HCT116 (cell line): ENCODE measurements around the gene SUGT1. TPM values are rescaled to one million over a fixed set of nuclear protein-coding genes. Genes with fewer than 3 reads are reported as not detected.

ENCODE experiments used
- ATAC-seq: fragments of 200-7000 bp; cut with Tn5 transposase; 2 replicates; pipeline ENCODE4 v1.9.1; 2020; ENCODE audit warnings: mild to moderate bottlenecking, moderate library complexity
- Bru-seq: library from RNA; stranded (reverse); fragments of 400-500 nt; gene quantifications from one replicate; lab custom pipeline; 2021; lab: Mats Ljungman, UMichigan
- BruChase-seq, 2 experiments: library from RNA; stranded (reverse); fragments of 400-500 nt; gene quantifications; one replicate each; lab custom pipeline; 2021; lab: Mats Ljungman, UMichigan
- BruUV-seq: library from RNA; stranded (reverse); fragments of 400-500 nt; replicated peaks from 2 replicates; lab custom pipeline; 2021; lab: Mats Ljungman, UMichigan
- CTCF ChIA-PET: fragments of 300-600 bp; sonication (Branson Sonifier 250); formaldehyde crosslinking; loops from one replicate; lab custom pipeline; 2021; ENCODE audit warnings: antibody characterized with exemption; lab: Charles Lee
- POLR2A ChIA-PET: fragments of 300-600, 350-600 bp; sonication (Branson Sonifier 250); formaldehyde crosslinking; loops from one replicate; lab custom pipeline; 2021; ENCODE audit warnings: antibody characterized with exemption; lab: Charles Lee
- RAD21 ChIA-PET, 2 experiments: fragments of 300-600 bp; sonication (Branson Sonifier 250); formaldehyde crosslinking; loops; one replicate each; lab custom pipeline; 2023; ENCODE audit warnings: low total read pairs in 2 of 2; ENCODE audit not compliant: uncharacterized antibody in 2 of 2, unreplicated experiment in 2 of 2, low non-redundant PET in 1 of 2; lab: Charles Lee
- DNase-seq: peaks from one replicate; pipeline ENCODE4 v3.0.0-alpha.2; 2010; ENCODE audit warnings: low read depth, low spot score
- H2AFZ ChIP-seq: fragments of 200-600 bp; shearing (Covaris generic), sonication (generic); 2 replicates; pipeline ENCODE4 v1.6.1; 2017; ENCODE audit warnings: low read depth, mixed run types, mixed read lengths, antibody characterized with exemption, low read length; ENCODE audit not compliant: poor library complexity, severe bottlenecking
- H3K27ac ChIP-seq: 2 replicates; pipeline ENCODE4 v1.5.1; 2012; ENCODE audit warnings: low read depth, low read length
- H3K27me3 ChIP-seq: fragments of 200-600 bp; sonication (generic); 2 replicates; pipeline ENCODE4 v1.6.1; 2016; ENCODE audit warnings: mixed run types, low read length, mixed read lengths; ENCODE audit not compliant: insufficient read depth
- H3K36me3 ChIP-seq, 2 experiments: fragments of 200-500 bp in 1 of 2; fragments of 200-600 bp in 1 of 2; sonication (Bioruptor generic) in 1 of 2; sonication (generic) in 1 of 2; 2 replicates each; pipeline versions ENCODE4 v1.5.1 to v1.6.1; 2014 to 2016; ENCODE audit warnings: low read length in 2 of 2, inconsistent platforms in 1 of 2, mixed read lengths in 1 of 2, mixed run types in 1 of 2; ENCODE audit not compliant: insufficient read depth in 2 of 2, control insufficient read depth in 1 of 2
- H3K4me1 ChIP-seq, 2 experiments: fragments of 200-600 bp in 1 of 2; sonication (generic) in 1 of 2; 2 replicates each; pipeline versions ENCODE4 v1.5.1 to v1.6.1; 2012 to 2017; ENCODE audit warnings: low read length in 2 of 2, inconsistent platforms in 1 of 2, mild to moderate bottlenecking in 1 of 2, mixed read lengths in 1 of 2, mixed run types in 1 of 2, moderate library complexity in 1 of 2; ENCODE audit not compliant: insufficient read depth in 2 of 2, control insufficient read depth in 1 of 2
- H3K4me2 ChIP-seq: fragments of 200-600 bp; sonication (generic); 2 replicates; pipeline ENCODE4 v1.6.1; 2017; ENCODE audit warnings: mixed run types, low read length, mixed read lengths
- H3K4me3 ChIP-seq, 2 experiments: fragments of 200-600 bp in 1 of 2; sonication (generic) in 1 of 2; replicated peaks in 1 of 2; 2 replicates each; pipeline ENCODE4 v1.5.1; 2011 to 2016; ENCODE audit warnings: low read length in 2 of 2, control low read depth in 1 of 2, low read depth in 1 of 2, mild to moderate bottlenecking in 1 of 2, mixed read lengths in 1 of 2, mixed run types in 1 of 2
- H3K79me2 ChIP-seq: fragments of 200-600 bp; sonication (generic); 2 replicates; pipeline ENCODE4 v1.6.1; 2017; ENCODE audit warnings: mild to moderate bottlenecking, mixed run types, low read length, moderate library complexity, mixed read lengths; ENCODE audit not compliant: insufficient read depth
- H3K9ac ChIP-seq: fragments of 200-600 bp; sonication (generic); 2 replicates; pipeline ENCODE4 v1.6.1; 2016; ENCODE audit warnings: low read length, mixed read lengths
- H3K9me2 ChIP-seq: fragments of 200-600 bp; sonication (generic), shearing (Covaris generic); 2 replicates; pipeline ENCODE4 v1.6.1; 2017; ENCODE audit warnings: mixed run types, mild to moderate bottlenecking, moderate library complexity; ENCODE audit not compliant: insufficient read depth
- H3K9me3 ChIP-seq, 2 experiments: fragments of 200-500 bp in 1 of 2; fragments of 200-600 bp in 1 of 2; sonication (Bioruptor generic) in 1 of 2; sonication (generic) in 1 of 2; 2 replicates each; pipeline ENCODE4 v1.6.1; 2014 to 2017; ENCODE audit warnings: low read length in 2 of 2, mixed read lengths in 2 of 2, inconsistent platforms in 1 of 2, low read depth in 1 of 2, mild to moderate bottlenecking in 1 of 2, mixed run types in 1 of 2, moderate library complexity in 1 of 2; ENCODE audit not compliant: control insufficient read depth in 1 of 2, insufficient read depth in 1 of 2
- H4K20me1 ChIP-seq: fragments of 200-600 bp; sonication (generic), shearing (Covaris generic); 2 replicates; pipeline ENCODE4 v1.6.1; 2017; ENCODE audit warnings: mixed run types, mild to moderate bottlenecking, moderate library complexity; ENCODE audit not compliant: insufficient read depth
- ATF3 ChIP-seq: IDR thresholded peaks from 2 replicates; pipeline ENCODE4 v1.6.1; 2012
- CTCF ChIP-seq, 3 experiments: fragments of 200-600 bp in 1 of 3; sonication (generic) in 1 of 3; IDR thresholded peaks in 2 of 3; conservative IDR thresholded peaks in 1 of 3; 2 replicates each; pipeline ENCODE4 v1.5.1; 2012 to 2017; ENCODE audit warnings: low read depth in 2 of 3, low read length in 2 of 3, antibody characterized with exemption in 1 of 3, borderline replicate concordance in 1 of 3, control low read depth in 1 of 3, mild to moderate bottlenecking in 1 of 3, mixed read lengths in 1 of 3, mixed run types in 1 of 3, moderate library complexity in 1 of 3; ENCODE audit not compliant: insufficient read depth in 1 of 3
- EGR1 ChIP-seq: IDR thresholded peaks from 2 replicates; pipeline ENCODE4 v1.6.1; 2012; ENCODE audit warnings: low read depth
- EZH2 ChIP-seq: fragments of 200-600 bp; sonication (generic); IDR thresholded peaks from 2 replicates; pipeline ENCODE4 v1.6.1; 2017; ENCODE audit warnings: antibody characterized with exemption, mixed run types
- EZH2phosphoT487 ChIP-seq: fragments of 200-600 bp; IDR thresholded peaks from 2 replicates; pipeline ENCODE4 v1.6.1; 2018; ENCODE audit warnings: antibody characterized with exemption, borderline replicate concordance
- JUND ChIP-seq: IDR thresholded peaks from 2 replicates; pipeline ENCODE4 v1.6.1; 2012
- MAX ChIP-seq: IDR thresholded peaks from 2 replicates; pipeline ENCODE4 v1.6.1; 2012
- POLR2A ChIP-seq: IDR thresholded peaks from 2 replicates; pipeline ENCODE4 v1.7.0; 2011; ENCODE audit warnings: borderline replicate concordance; ENCODE audit not compliant: insufficient read depth, insufficient read length; ENCODE audit errors: extremely low read depth
- REST ChIP-seq: IDR thresholded peaks from 2 replicates; pipeline ENCODE4 v1.6.1; 2012; ENCODE audit warnings: low read depth
- SIN3A ChIP-seq: IDR thresholded peaks from 2 replicates; pipeline ENCODE4 v1.6.1; 2012; ENCODE audit warnings: low read depth
- SP1 ChIP-seq: IDR thresholded peaks from 2 replicates; pipeline ENCODE4 v1.6.1; 2012; ENCODE audit warnings: low read depth
- SRF ChIP-seq: IDR thresholded peaks from 2 replicates; pipeline ENCODE4 v1.6.1; 2012; ENCODE audit warnings: low read depth
- ZBTB33 ChIP-seq: IDR thresholded peaks from 2 replicates; pipeline ENCODE4 v1.6.1; 2011; ENCODE audit warnings: mild to moderate bottlenecking, low read length, moderate library complexity; ENCODE audit not compliant: insufficient replicate concordance; ENCODE audit errors: extremely low read depth
- ZFX ChIP-seq: fragments of 450-650 bp; IDR thresholded peaks from 2 replicates; pipeline ENCODE4 v1.6.1; 2017
- ZNF274 ChIP-seq: fragments of 200-500 bp; sonication (Bioruptor generic); IDR thresholded peaks from 2 replicates; pipeline ENCODE4 v1.6.1; 2014; ENCODE audit warnings: mild to moderate bottlenecking, low read depth, low read length, inconsistent platforms
- intact Hi-C: fragments of 100-400 bp; cut with micrococcal nuclease; formaldehyde crosslinking; loops from 2 replicates; pipeline ENCODE4 v1.10.0; 2022
- long read RNA-seq: library from polyadenylated mRNA; unstranded; transcript quantifications from one replicate; pipeline ENCODE4 v2.0.0, GENCODE V29; 2021; ENCODE audit not compliant: unreplicated experiment
- polyA plus RNA-seq: library from polyadenylated mRNA; unstranded; fragments of >200 nt; gene quantifications from 2 replicates; pipeline ENCODE4 v1.2.1, GENCODE V29; 2012; ENCODE audit warnings: missing spikeins
- total RNA-seq: library from RNA; stranded (reverse); gene quantifications from one replicate; pipeline ENCODE4 v1.2.1, GENCODE V29; 2021; ENCODE audit not compliant: unreplicated experiment

The SUGT1 gene
- total RNA-seq (75.6 TPM), Bru-seq, nascent RNA (percentile 89 among the genes with signal in this experiment), BruChase-seq, experiment 1, labeled RNA remaining after a 6-hour chase (percentile 94 among the genes with signal in this experiment), BruChase-seq, experiment 2, labeled RNA remaining after a 2-hour chase (percentile 93 among the genes with signal in this experiment)
- 31.8 and 41.0 TPM in 2 replicates for polyA plus RNA-seq
- long read RNA-seq, transcript SUGT1-204 (1 exons, 2,802 nt) = major isoform, 8 of 24 reads
- long read RNA-seq, partial matches to known transcripts = 4 of 24 reads
- long read RNA-seq, other reads (novel, unspliced or antisense) = 12 of 24 reads

- no peaks in the 10 kb centered on the region for H3K9me2 ChIP-seq
- no peak within 1 kb of the TSS for H2AFZ ChIP-seq
- peak within 1 kb of the TSS; percentile 92 for H3K27ac ChIP-seq
- ATAC-seq (peak; percentile 97), DNase-seq (peak; percentile 96)
- no peaks in the 10 kb centered on the region for H3K9me3 ChIP-seq
- H3K4me2 ChIP-seq = peak within 1 kb of the TSS; percentile 86
- H3K4me3 ChIP-seq = peak within 1 kb of the TSS; percentile 93 to 99
- CTCF ChIA-PET = interaction anchor here (1.0 to 2.4 kb wide), 7 partner anchors 9 to 316 kb away, joined by 3 to 13 read pairs (median 5); no protein-coding TSS in a partner anchor
- RAD21 ChIA-PET = interaction anchor here in 1 of 2 experiments (1.2 kb wide), 1 partner anchor 35 kb away, joined by 4 read pairs; no protein-coding TSS in a partner anchor
- no peaks in the 10 kb centered on the region for H4K20me1 ChIP-seq
- H3K9ac ChIP-seq = peak within 1 kb of the TSS; percentile 94
- peaks cover 70% of the 10 kb centered on the region for H3K79me2 ChIP-seq
- BruUV-seq = no TSS peak
- intact Hi-C loops = loop anchor here (1.0 to 5.0 kb wide), 3 partner anchors 35 to 202 kb away; partner anchors contain the start of gene VPS36
- POLR2A ChIA-PET = interaction anchor here (0.6 to 3.0 kb wide), 8 partner anchors 10 to 633 kb away, joined by 3 to 32 read pairs (median 4); no protein-coding TSS in a partner anchor
- no peaks in the 10 kb centered on the region for H3K27me3 ChIP-seq
- H3K36me3 ChIP-seq = peaks cover 2 to 13% of the 10 kb centered on the region in 2 experiments; a peak in 2 of 4 replicates
- H3K4me1 ChIP-seq = peaks cover 4 to 14% of the 10 kb centered on the region in 2 experiments; a peak in 3 of 4 replicates
- TF ChIP-seq EZH2phosphoT487 = no peak
- no peak for TF ChIP-seq EZH2
- TF ChIP-seq ZFX = no peak
- TF ChIP-seq SP1 = peak; percentile 48
- TF ChIP-seq JUND = no peak
- no peak for TF ChIP-seq POLR2A
- peak; percentile 91 for TF ChIP-seq ZBTB33
- no peak; the same call in 1 of the 2 replicates for TF ChIP-seq SRF
- TF ChIP-seq EGR1 = peak; percentile 81
- TF ChIP-seq MAX = peak; percentile 82
- peak in 2 of 3 experiments; percentile 65 to 70; a peak in 4 of 6 replicates for TF ChIP-seq CTCF (IDR thresholded peaks at IDR 0.05 in 2 of 3, conservative IDR thresholded peaks at IDR 0.05 in 1 of 3; ENCODE audit: borderline replicate concordance in 1 of 3, insufficient read depth in 1 of 3, low read depth in 2 of 3, low read length in 2 of 3)
- no peak for TF ChIP-seq REST
- no peak for TF ChIP-seq ATF3
- peak; percentile 54 for TF ChIP-seq SIN3A
- TF ChIP-seq ZNF274 = no peak
Measured at GRCh38 chr13:52652196-52652979, at the start of gene SUGT1. Gene SUGT1, plus strand, starts transcription at chr13:52652836. Its CDS starts 85 bp downstream, at chr13:52652921.
